Urinary bladder (tissue), 4 donors: Measurements from ENCODE around the gene HIBCH. TPM values are rescaled to one million over a fixed set of nuclear protein-coding genes. Genes with fewer than 3 reads are reported as not detected.
"Not testable (repeated sequence)": the region's sequence is repeated elsewhere in the genome, so short reads cannot be mapped to it uniquely, and the experiment has no call there.

Experiments used
- DNase-seq: peaks from one replicate; pipeline ENCODE4 v3.0.0-alpha.2; 2015; ENCODE audit errors: extremely low spot score
- H3K27ac ChIP-seq: one replicate; pipeline ENCODE4 v1.5.1; 2013; ENCODE audit warnings: low read depth, mild to moderate bottlenecking, moderate library complexity
- H3K36me3 ChIP-seq: one replicate; pipeline ENCODE4 v1.6.1; 2013; ENCODE audit warnings: mild to moderate bottlenecking, moderate library complexity; ENCODE audit not compliant: insufficient read depth
- H3K4me1 ChIP-seq: one replicate; pipeline ENCODE4 v1.6.1; 2013; ENCODE audit warnings: mild to moderate bottlenecking, moderate library complexity; ENCODE audit not compliant: insufficient read depth
- H3K4me3 ChIP-seq: one replicate; pipeline ENCODE4 v1.5.1; 2013; ENCODE audit warnings: low read depth, low read length
- WGBS: extraction: QIAGEN DNeasy Blood & Tissue Kit; methylation state at CpG from one replicate; pipeline ENCODE4 v1.1.7; 2013; 5-methylcytosine and 5-hydroxymethylcytosine counted together
- polyA plus RNA-seq: library from polyadenylated mRNA; stranded (reverse); fragments of 200-250 nt; gene quantifications from one replicate; pipeline ENCODE4 v1.2.3, GENCODE V29; 2013
- total RNA-seq: library from RNA; depleted of rRNA; stranded (reverse); fragments of >200 nt; gene quantifications from one replicate; pipeline ENCODE4 v1.2.3, GENCODE V29; 2014
- donor health status: healthy with polysubstance abuse.
- donor health status: healthy.

The HIBCH gene
- total and polyA plus RNA-seq, 2 donors, result 23.1 to 61.1 TPM

DNA sequence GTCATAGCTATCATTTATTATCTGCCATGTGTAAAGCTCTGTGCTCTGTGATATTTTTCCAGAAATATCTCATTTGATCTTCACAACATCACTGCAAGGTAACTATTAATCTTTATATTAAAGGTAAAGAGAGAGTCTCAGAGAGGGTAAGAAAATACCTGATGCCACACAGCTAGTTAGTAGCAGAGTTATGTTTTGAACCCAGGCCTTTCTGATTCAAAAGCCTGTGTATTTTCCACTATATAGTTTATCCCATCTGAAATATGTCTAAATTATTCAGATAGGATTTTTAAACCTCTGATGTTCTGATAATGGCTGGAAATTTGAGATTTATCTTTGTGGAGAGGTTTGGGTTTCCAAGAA, 33.9 kb upstream of the HIBCH start:
- Histone ChIP-seq H3K27ac (no peak overlapping the region), H3K4me3 (no peak overlapping the region), H3K36me3 (no peaks in the 10 kb centered on the region), H3K4me1 (no peaks in the 10 kb centered on the region)
- no peak for DNase-seq

DNA sequence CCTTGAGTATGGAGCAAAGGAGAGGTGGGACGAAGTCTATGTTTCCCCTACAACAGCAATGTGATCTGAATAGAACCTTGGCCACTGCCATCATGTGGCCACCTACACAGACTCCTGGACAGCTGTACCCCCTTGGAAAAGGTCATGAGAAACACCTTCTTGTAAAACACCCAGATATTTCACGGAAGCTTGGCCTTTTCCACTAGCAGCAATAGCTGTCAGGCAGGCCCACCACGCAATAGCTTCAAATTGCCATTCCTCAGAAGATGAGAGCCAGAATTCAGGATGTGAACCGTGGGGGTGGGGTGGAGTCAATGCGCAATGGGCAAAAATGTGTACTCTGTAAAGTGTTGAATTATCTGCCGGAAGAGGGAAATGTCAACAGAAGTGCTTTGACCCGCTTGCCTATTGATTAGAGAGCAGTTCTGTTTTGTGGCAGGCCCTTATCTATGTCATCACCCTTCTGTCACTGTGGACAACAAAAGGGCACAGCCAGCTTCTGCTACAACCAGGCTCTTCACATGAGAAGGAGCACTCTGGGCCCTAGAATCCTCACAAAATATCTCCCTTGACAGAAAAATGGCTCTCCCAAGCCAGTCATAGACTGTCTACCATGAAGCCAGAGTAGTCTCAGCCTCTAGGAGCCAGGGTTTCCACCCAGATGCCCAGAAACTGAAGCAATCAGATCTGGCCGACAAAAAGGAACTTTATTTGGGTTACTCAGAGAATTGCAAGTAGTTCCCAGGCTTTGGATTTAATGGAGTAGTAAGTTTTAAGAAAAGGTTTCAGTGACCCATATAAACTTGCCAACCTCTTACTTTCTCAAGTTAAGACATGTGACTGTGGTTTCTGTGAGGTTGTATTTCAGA, 33.3 kb upstream of the HIBCH start:
- Histone ChIP-seq H3K4me1 (no peaks in the 10 kb centered on the region), H3K27ac (no peak overlapping the region), H3K36me3 (no peaks in the 10 kb centered on the region), H3K4me3 (no peak overlapping the region)
- WGBS, result 79% methylated on average over 8 of the region's 8 CpGs
- no peak for DNase-seq

DNA sequence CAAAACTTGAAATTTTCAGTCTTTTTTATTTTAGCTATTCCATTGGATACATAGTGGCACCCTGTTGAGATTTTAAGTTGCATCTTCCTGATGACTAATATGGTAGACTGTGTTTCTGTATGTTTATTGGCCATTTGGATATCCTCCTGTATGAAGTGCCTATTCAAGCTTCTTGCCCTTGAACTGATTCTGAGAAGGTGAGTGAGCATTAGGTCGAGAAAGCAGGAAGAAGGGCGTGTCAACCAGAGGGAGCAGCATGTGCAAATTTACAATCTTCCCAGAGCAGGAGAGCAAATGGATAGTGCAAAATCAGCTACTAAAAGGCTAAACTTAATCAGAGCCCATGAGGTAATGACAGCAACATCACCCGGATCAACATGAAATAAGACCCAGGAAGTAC, 32.3 kb upstream of the HIBCH start:
- Histone ChIP-seq H3K4me3 (no peak overlapping the region), H3K4me1 (no peaks in the 10 kb centered on the region), H3K27ac (no peak overlapping the region), H3K36me3 (no peaks in the 10 kb centered on the region)
- DNase-seq, result no peak
- WGBS, result 81% methylated on average over 3 of the region's 3 CpGs

DNA sequence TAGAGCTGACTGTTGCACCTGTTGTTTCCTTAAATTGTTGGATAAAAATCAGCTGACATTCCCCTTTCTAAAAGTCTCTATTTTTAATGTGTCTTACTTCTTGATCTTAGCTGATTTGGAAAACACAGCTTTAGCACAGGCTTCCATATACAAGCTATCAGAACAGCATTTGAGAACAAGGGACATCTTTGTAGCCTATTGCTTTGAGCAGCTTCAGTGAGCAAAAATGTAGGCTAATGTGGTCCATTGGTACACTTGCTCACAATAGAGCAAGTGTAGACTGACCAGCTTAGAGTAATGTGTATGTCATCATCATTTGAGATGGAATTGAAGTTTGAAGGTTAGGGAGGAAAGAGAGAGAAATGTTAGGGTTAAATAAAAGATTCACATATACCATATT, 30.7 kb upstream of the HIBCH start:
- Histone ChIP-seq H3K4me3 (no peak overlapping the region), H3K27ac (no peak overlapping the region), H3K36me3 (no peaks in the 10 kb centered on the region), H3K4me1 (no peaks in the 10 kb centered on the region)
- no peak for DNase-seq

DNA sequence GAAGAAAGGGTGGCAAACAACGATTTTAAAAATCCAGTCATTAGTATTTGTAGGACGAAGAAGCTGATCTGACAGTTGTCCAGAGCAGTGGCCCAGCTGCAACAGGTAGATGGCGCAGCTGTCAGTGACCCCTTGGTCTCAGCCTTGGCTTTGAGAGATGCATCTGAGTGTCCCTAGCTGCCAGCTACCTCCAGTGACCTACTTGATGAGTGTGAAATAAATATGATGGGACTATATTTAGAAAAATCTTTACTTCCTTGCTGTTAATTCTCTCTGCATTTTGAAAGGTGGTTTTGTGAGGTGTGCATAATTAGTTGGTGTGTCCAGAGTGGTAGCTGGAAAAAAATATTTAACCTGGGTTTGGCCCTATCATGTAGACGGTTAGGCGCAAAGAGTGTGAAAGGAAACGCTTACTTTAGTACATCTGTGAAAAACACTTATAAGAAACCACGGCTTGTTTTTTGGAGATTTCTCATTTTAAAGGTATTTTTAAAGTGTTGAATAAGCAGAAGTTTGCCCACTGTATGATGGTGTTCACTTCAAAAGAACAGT, 24.7 kb upstream of the HIBCH start:
- H3K36me3 ChIP-seq, result no peaks in the 10 kb centered on the region
- peak overlapping the region; percentile 95 for H3K27ac ChIP-seq
- no peak for DNase-seq
- H3K4me1 ChIP-seq, result no peaks in the 10 kb centered on the region
- peak overlapping the region; percentile 65 for H3K4me3 ChIP-seq
- 38% methylated on average over 7 of the region's 7 CpGs for WGBS

DNA sequence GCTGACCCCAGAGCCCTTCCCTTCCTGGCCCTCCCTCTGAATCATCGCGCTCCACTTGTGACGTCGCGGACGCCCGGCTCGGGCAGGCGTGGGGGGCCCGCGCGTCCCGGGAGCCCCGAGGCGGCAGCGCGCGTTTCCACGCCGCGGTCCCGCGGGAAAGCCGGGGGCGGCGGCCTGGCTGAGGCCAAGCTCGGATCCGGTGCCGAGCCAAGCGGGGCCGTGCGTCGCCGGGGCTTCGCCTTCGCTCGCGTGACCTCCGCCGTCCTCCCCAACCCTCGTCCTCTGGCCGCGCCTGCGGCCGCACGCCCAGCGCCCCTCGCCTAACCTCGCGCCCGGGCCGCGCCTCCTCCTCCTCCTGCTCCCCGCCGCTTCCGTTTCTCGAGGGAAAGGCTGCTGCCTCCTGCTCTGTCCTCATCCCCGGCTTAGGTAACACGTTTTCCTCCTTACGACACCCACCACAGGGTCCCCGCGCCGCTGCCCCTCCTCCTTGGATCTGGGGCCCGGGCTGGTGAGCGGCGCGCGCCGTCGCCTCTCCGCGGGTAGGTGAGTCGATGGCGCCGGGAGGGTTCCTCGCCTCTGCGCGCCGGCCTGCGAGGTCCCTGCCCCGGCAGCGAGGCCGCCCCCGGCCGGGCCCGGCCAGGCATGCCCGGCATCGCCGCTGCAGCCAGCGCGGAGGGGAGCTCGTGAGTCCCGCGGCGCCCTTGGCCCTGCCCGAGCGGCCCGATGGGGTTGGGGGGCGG, 24.1 kb upstream of the HIBCH start, which contains the start of gene INPP1:
Gene INPP1, plus strand, starts transcription at position 54 of the 740 bp plus-strand sequence. CDS start 16,514 bp downstream, outside the sequence.
- no peak for DNase-seq
- Histone ChIP-seq H3K27ac (peak within 1 kb of the TSS; percentile 95), H3K4me3 (peak within 1 kb of the TSS; percentile 65), H3K4me1 (no peaks in the 10 kb centered on the region), H3K36me3 (no peaks in the 10 kb centered on the region)
- WGBS, result under 1% methylated on average over 94 of the region's 99 CpGs

DNA sequence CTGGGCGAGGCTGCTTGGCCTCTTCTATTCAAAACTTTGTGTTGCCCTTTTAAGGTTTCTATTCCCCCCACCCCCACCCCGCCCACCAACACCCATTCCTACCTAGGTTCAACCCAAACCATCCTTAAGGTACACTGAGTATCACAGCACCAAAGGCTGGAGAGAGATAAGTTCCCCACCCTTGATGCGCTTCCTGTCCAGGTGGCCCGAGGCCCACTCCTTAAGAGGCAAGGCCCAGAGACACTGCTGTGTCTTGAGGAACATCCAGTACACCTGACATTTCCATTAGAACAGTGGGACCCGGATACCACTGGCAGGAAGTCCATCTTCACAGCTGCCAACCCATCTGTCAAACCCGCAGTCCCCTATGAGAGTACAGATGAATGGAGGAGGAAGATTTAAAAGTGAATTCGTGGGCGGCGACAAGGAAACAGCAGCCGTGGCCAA, 23.5 kb upstream of the HIBCH start:
- Histone ChIP-seq H3K4me3 (peak overlapping the region; percentile 65), H3K4me1 (no peaks in the 10 kb centered on the region), H3K36me3 (no peaks in the 10 kb centered on the region), H3K27ac (peak overlapping the region; percentile 95)
- WGBS, result 34% methylated on average over 10 of the region's 10 CpGs
- DNase-seq, result no peak

DNA sequence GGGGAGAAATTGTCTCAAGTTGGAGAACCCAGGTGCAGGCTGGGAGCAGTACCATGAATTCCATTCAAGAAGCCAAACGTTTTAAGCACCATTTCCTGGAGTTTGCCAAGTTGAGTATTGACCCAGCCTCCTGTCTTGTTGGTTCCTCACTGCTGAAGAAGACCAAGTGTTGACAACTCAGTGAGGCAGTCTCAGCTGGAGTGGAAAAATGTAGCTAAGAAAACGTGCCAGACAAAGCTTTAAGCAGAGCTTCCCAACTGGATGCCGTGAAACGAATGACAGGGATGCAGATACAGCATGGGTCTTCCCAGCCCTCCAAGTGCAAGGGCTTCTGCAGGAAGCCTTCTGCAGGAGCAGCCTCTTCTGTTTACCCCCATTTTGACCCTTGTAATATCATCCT, 23.0 kb upstream of the HIBCH start:
- WGBS, result 30% methylated on average over 4 of the region's 4 CpGs
- no peaks in the 10 kb centered on the region for H3K36me3 ChIP-seq
- no peak for DNase-seq
- H3K4me3 ChIP-seq, result no peak overlapping the region
- no peaks in the 10 kb centered on the region for H3K4me1 ChIP-seq
- H3K27ac ChIP-seq, result no peak overlapping the region

DNA sequence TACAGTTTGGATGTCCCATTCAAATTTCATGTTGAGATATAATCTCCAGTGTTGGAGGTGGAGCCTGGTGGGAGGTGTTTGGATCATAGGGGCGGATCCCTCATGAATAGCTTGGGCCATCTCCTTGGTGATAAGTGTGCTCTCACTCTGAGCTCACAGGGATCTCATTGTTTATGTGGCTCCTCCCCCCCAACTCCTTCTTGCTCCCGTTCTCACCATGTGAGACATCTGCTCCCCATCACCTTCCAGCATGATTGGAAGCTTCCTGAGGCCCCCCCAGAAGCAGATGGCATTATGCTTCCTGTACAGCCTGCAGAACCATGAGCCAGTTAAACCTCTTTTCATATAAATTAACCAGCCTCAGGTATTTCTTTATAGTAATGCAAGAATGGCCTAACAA, 20.7 kb upstream of the HIBCH start:
- 56% methylated on average over 2 of the region's 2 CpGs for WGBS
- Histone ChIP-seq H3K27ac (no peak overlapping the region), H3K4me1 (no peaks in the 10 kb centered on the region), H3K4me3 (no peak overlapping the region), H3K36me3 (no peaks in the 10 kb centered on the region)
- DNase-seq, result no peak

DNA sequence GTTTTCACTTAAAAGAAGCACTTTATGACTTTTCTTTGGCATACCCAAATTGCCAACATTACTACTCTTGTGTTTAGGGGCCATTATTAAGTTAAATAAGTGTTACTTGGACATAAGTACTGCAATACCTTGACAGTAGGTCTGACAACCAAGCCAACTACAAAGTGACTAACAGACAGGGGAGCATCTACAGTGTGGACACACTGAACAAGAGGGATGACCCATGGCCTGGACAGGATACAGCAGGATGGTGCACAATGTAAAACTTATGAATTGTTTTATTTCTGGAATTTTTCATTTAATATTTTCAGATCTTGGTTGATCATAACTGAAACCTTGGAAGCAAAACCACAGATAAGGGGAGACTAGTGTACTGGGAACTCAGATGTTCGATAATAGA, 19.8 kb upstream of the HIBCH start:
- WGBS, result 68% methylated on average over 1 of the region's 1 CpG
- no peaks in the 10 kb centered on the region for H3K4me1 ChIP-seq
- no peak for DNase-seq
- H3K36me3 ChIP-seq, result no peaks in the 10 kb centered on the region
- H3K27ac ChIP-seq, result no peak overlapping the region
- no peak overlapping the region for H3K4me3 ChIP-seq

DNA sequence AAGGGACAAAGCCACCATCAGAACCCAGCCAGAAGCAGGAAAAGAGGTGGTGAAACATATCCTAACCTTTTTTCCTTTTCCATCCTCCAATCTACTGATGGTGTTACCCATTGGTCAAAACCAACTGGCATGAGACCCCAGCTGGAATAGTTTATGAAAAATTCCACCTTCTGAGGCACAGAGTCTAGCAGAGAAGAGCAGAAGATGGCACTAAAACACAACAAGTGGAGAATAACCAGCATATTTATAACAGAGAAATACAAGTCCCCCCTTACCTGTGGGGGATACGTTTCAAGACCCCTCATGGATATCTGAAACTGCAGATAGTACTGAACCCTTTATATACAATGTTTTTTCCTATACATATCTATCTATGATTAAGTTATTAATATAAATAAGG, 18.8 kb upstream of the HIBCH start:
- 76% methylated on average over 1 of the region's 1 CpG for WGBS
- no peak overlapping the region for H3K27ac ChIP-seq

DNA sequence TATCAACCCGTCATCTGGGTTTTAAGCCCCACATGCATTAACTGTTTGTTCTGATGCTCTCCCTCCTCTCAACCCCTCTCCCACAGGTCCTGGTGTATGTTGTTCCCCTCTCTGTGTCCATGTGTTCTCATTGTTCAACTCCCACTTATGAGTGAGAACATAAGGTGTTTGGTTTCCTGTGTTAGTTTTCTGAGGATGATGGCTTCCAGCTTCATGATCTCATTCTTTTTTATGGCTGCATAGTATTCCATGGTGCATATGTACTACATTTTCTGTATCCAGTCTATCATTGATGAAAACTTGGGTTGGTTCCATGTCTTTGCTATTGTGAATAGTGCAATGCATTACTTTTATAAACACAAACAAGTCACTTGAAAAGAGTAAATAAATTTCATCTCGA, 16.8 kb upstream of the HIBCH start:
- no peak overlapping the region for H3K4me3 ChIP-seq
- 97% methylated on average over 2 of the region's 2 CpGs for WGBS
- H3K27ac ChIP-seq, result no peak overlapping the region
- no peaks in the 10 kb centered on the region for H3K36me3 ChIP-seq
- no peak for DNase-seq
- H3K4me1 ChIP-seq, result no peaks in the 10 kb centered on the region

More for the DNA sequence above, 18.8 kb upstream of the HIBCH start:
- DNase-seq, result no peak
- Histone ChIP-seq H3K36me3 (no peaks in the 10 kb centered on the region), H3K4me3 (no peak overlapping the region), H3K4me1 (no peaks in the 10 kb centered on the region)

DNA sequence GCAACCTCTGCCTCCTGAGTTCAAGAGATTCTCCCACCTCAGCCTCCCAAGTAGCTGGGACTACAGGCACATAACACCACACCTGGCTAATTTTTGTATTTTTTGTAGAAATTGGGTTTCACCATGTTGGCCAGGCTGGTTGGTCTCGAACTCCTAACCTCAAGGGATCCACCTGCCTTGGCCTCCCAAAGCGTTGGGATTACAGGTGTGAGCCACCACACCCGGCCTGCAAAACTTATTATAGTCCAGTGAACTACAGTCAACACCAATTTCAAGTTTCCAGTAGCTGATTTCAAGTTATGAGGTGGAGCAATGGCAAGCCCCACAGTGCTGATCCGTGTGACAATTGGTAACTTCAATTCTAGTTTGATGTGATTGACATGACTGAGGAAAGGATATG, 16.0 kb upstream of the HIBCH start:
- H3K4me1 ChIP-seq, H3K36me3 ChIP-seq, H3K4me3 ChIP-seq, DNase-seq, H3K27ac ChIP-seq: not testable (repeated sequence)
- 93% methylated on average over 4 of the region's 4 CpGs for WGBS

DNA sequence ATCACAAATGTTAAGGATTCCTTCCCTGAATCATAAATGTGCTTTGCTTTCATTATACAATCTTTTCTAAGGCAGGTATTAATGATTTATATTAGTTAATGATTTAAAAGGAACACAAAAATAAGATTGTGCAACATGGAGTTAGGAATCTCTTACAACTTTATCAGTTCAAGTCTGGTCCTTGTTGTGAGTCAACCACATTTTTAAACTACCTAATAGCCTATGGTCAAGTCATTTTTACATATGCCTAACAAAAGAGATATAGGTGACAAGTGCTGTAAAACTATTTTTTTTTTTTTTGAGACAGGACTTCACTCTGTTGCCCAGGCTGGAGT, 15.6 kb upstream of the HIBCH start:
- no peak overlapping the region for H3K27ac ChIP-seq
- DNase-seq, result no peak
- H3K36me3 ChIP-seq, result no peaks in the 10 kb centered on the region
- H3K4me3 ChIP-seq, result no peak overlapping the region
- no peaks in the 10 kb centered on the region for H3K4me1 ChIP-seq
